ENCODE measurements around the gene KIF3A.

The KIF3A gene

GRCh38 chr5:132653716-132654115, 83.6 kb downstream of the KIF3A start:
- peaks cover 7% of the 10 kb centered on the region; the same call in 1 of the 2 replicates for H3K27me3 ChIP-seq (ENCODE audit: control insufficient read depth, low read length)
- TF ChIP-seq EZH2phosphoT487 (IDR thresholded peaks at IDR 0.05; ENCODE audit: borderline replicate concordance, low read length) = no peak
- TF ChIP-seq CTCF (IDR thresholded peaks at IDR 0.05; ENCODE audit: low read depth, low read length, poor library complexity, severe bottlenecking) = no peak

GRCh38 chr5:132651838-132652469, 85.4 kb downstream of the KIF3A start:
- Histone ChIP-seq H3K9me2 (replicated peaks; ENCODE audit: control insufficient read depth, low read length) (no peaks in the 10 kb centered on the region), H3K79me2 (ENCODE audit: control insufficient read depth, low read length) (no peaks in the 10 kb centered on the region), H3K27me3 (ENCODE audit: control insufficient read depth, low read length) (peaks cover 7% of the 10 kb centered on the region; the same call in 1 of the 2 replicates), H3K4me3 (ENCODE audit: low read length) (no peak overlapping the region), H3K4me1 (ENCODE audit: control insufficient read depth, low read length) (no peaks in the 10 kb centered on the region), H3K9me3 (ENCODE audit: control insufficient read depth, insufficient read depth, low read length) (no peaks in the 10 kb centered on the region), H3F3A (ENCODE audit: control insufficient read depth, insufficient read depth) (no peaks in the 10 kb centered on the region), H4K20me1 (ENCODE audit: control insufficient read depth, insufficient read depth, low read depth, low read length) (no peaks in the 10 kb centered on the region), H3K36me3 (ENCODE audit: control insufficient read depth, low read length) (no peaks in the 10 kb centered on the region), H3K27ac (ENCODE audit: low read depth, low read length) (no peak overlapping the region), H3K4me2 (ENCODE audit: low read length) (no peak overlapping the region)
- TF ChIP-seq CTCF (IDR thresholded peaks at IDR 0.05; ENCODE audit: low read depth, low read length, poor library complexity, severe bottlenecking) = no peak
- no peak for TF ChIP-seq EZH2phosphoT487 (IDR thresholded peaks at IDR 0.05; ENCODE audit: borderline replicate concordance, low read length)

More at GRCh38 chr5:132653716-132654115, 83.6 kb downstream of the KIF3A start:
- no peaks in the 10 kb centered on the region for H3K9me2 ChIP-seq (replicated peaks; ENCODE audit: control insufficient read depth, low read length)
- no peaks in the 10 kb centered on the region for H4K20me1 ChIP-seq (ENCODE audit: control insufficient read depth, insufficient read depth, low read depth, low read length)
- H3K36me3 ChIP-seq (ENCODE audit: control insufficient read depth, low read length) = no peaks in the 10 kb centered on the region
- no peaks in the 10 kb centered on the region for H3F3A ChIP-seq (ENCODE audit: control insufficient read depth, insufficient read depth)
- no peaks in the 10 kb centered on the region for H3K79me2 ChIP-seq (ENCODE audit: control insufficient read depth, low read length)
- no peaks in the 10 kb centered on the region for H3K4me1 ChIP-seq (ENCODE audit: control insufficient read depth, low read length)
- H3K4me2 ChIP-seq (ENCODE audit: low read length) = no peak overlapping the region
- H3K4me3 ChIP-seq (ENCODE audit: low read length) = no peak overlapping the region
- no peak overlapping the region for H3K27ac ChIP-seq (ENCODE audit: low read depth, low read length)
- no peaks in the 10 kb centered on the region for H3K9me3 ChIP-seq (ENCODE audit: control insufficient read depth, insufficient read depth, low read length)

- no peaks in the 10 kb centered on the region for H3K9me2 ChIP-seq (replicated peaks; ENCODE audit: control insufficient read depth, low read length)
- H4K20me1 ChIP-seq (ENCODE audit: control insufficient read depth, insufficient read depth, low read depth, low read length) = no peaks in the 10 kb centered on the region
- H3K79me2 ChIP-seq (ENCODE audit: control insufficient read depth, low read length) = no peaks in the 10 kb centered on the region
- 0 out of 2 replicates have a peak, but pooled peaks cover 2% of the 10 kb centered on the region for H3K27me3 ChIP-seq (ENCODE audit: control insufficient read depth, low read length)
- H3K4me2 ChIP-seq (ENCODE audit: low read length) = no peak overlapping the region
- H3K9me3 ChIP-seq (ENCODE audit: control insufficient read depth, insufficient read depth, low read length) = no peaks in the 10 kb centered on the region
- no peaks in the 10 kb centered on the region for H3F3A ChIP-seq (ENCODE audit: control insufficient read depth, insufficient read depth)
- H3K36me3 ChIP-seq (ENCODE audit: control insufficient read depth, low read length) = peaks cover under 1% of the 10 kb centered on the region
- H3K4me3 ChIP-seq (ENCODE audit: low read length) = no peak overlapping the region
- no peak overlapping the region for H3K27ac ChIP-seq (ENCODE audit: low read depth, low read length)
- TF ChIP-seq CTCF (IDR thresholded peaks at IDR 0.05; ENCODE audit: low read depth, low read length, poor library complexity, severe bottlenecking) (no peak), EZH2phosphoT487 (IDR thresholded peaks at IDR 0.05; ENCODE audit: borderline replicate concordance, low read length) (no peak)
- H3K4me1 ChIP-seq (ENCODE audit: control insufficient read depth, low read length) = no peaks in the 10 kb centered on the region
These were observed 89.0 kb downstream of the KIF3A start for GRCh38 chr5:132648355-132648754.
